GM03348 (cell line): Measurements from ENCODE around the gene DGKZ.

Source experiments
- DNase-seq: peaks from one replicate; pipeline ENCODE4 v3.0.0; 2012; ENCODE audit warnings: low spot score

DGKZ gene

GRCh38 chr11:46381819-46382645 is 34.8 kb downstream of the DGKZ start:
- peak; percentile 46 for DNase-seq

- peak; percentile 80 for DNase-seq
Observed at GRCh38 chr11:46382646-46383403, 35.6 kb downstream of the DGKZ start.

- DNase-seq = no peak
Observed at GRCh38 chr11:46383404-46383758, 36.1 kb downstream of the DGKZ start.

GRCh38 chr11:46383974-46384701 is 36.9 kb downstream of the DGKZ start:
- no peak for DNase-seq

GRCh38 chr11:46385169-46386004 is 38.1 kb downstream of the DGKZ start:
- DNase-seq = no peak

GRCh38 chr11:46386005-46386578 is 38.8 kb downstream of the DGKZ start:
- no peak for DNase-seq

GRCh38 chr11:46386674-46387073 is 39.4 kb downstream of the DGKZ start:
- DNase-seq = no peak

- DNase-seq = no peak
Observed at GRCh38 chr11:46387456-46387855, 40.2 kb downstream of the DGKZ start.

GRCh38 chr11:46387919-46388618 is 40.8 kb downstream of the DGKZ start:
- DNase-seq = no peak

- DNase-seq = no peak
Observed at GRCh38 chr11:46388619-46389449, 41.6 kb downstream of the DGKZ start.

GRCh38 chr11:46389450-46390330 is 42.4 kb downstream of the DGKZ start:
- peak; percentile 92 for DNase-seq

GRCh38 chr11:46390331-46391171 is 43.3 kb downstream of the DGKZ start:
- no peak for DNase-seq

GRCh38 chr11:46391186-46391577 is 43.9 kb downstream of the DGKZ start:
- DNase-seq = no peak

GRCh38 chr11:46391578-46392420 is 44.5 kb downstream of the DGKZ start, which contains the start of gene CHRM4:
Gene CHRM4 (minus strand): TSS chr11:46391776. CDS start chr11:46386557, 5,219 bp downstream.
- DNase-seq = peak; percentile 60

GRCh38 chr11:46392421-46393230 is 45.4 kb downstream of the DGKZ start:
- DNase-seq = peak; percentile 96

GRCh38 chr11:46393231-46393616 is 46.0 kb downstream of the DGKZ start:
- DNase-seq = no peak
